Aorta (tissue), 5 donors: ENCODE data around the gene CCDC17. TPM values are rescaled to one million over a fixed set of nuclear protein-coding genes. Genes with fewer than 3 reads are reported as not detected.

Experiments
- ATAC-seq: fragments of 200-7000 bp; cut with Tn5 transposase; one replicate; pipeline ENCODE4 v1.9.1; 2022; ENCODE audit warnings: moderate library complexity; ENCODE audit not compliant: low FRiP score
- DNase-seq, 2 donors: peaks; one replicate each; pipeline ENCODE4 v3.0.0-alpha.2; 2020
- H3K27ac ChIP-seq, 2 donors: one replicate each; pipeline ENCODE4 v1.5.1; 2013; ENCODE audit warnings: low read length in 2 of 2, mild to moderate bottlenecking in 2 of 2, moderate library complexity in 2 of 2, control low read depth in 1 of 2, inconsistent platforms in 1 of 2, low read depth in 1 of 2
- H3K27me3 ChIP-seq, 2 donors: one replicate each; pipeline ENCODE4 v1.6.1; 2013; ENCODE audit warnings: control low read depth in 1 of 2, low read length in 1 of 2, mild to moderate bottlenecking in 1 of 2, moderate library complexity in 1 of 2; ENCODE audit not compliant: insufficient read depth in 2 of 2, control insufficient read depth in 1 of 2
- H3K36me3 ChIP-seq, 2 donors: one replicate each; pipeline ENCODE4 v1.6.1; 2013; ENCODE audit warnings: control low read depth in 1 of 2, low read length in 1 of 2, mild to moderate bottlenecking in 1 of 2; ENCODE audit not compliant: insufficient read depth in 2 of 2, control insufficient read depth in 1 of 2
- H3K4me1 ChIP-seq, 2 donors: one replicate each; pipeline ENCODE4 v1.6.1; 2013; ENCODE audit warnings: low read length in 2 of 2, control low read depth in 1 of 2, mild to moderate bottlenecking in 1 of 2, moderate library complexity in 1 of 2; ENCODE audit not compliant: insufficient read depth in 2 of 2, control insufficient read depth in 1 of 2
- H3K4me3 ChIP-seq, 2 donors: one replicate each; pipeline ENCODE4 v1.5.1; 2013; ENCODE audit warnings: low read length in 2 of 2, control low read depth in 1 of 2, mild to moderate bottlenecking in 1 of 2
- H3K9me3 ChIP-seq: one replicate; pipeline ENCODE4 v1.6.1; 2013; ENCODE audit warnings: mild to moderate bottlenecking, low read length; ENCODE audit not compliant: control insufficient read depth
- WGBS, 2 donors: extraction: QIAGEN DNeasy Blood & Tissue Kit; methylation state at CpG; one replicate each; pipeline ENCODE4 v1.1.7; 2013; 5-methylcytosine and 5-hydroxymethylcytosine counted together
- intact Hi-C, 2 donors: fragments of 100-400 bp; cut with DNase I; formaldehyde crosslinking; loops; one replicate each; pipeline versions ENCODE4 v1.14.2 to v1.15.0; 2022
- polyA plus RNA-seq, 2 donors: library from polyadenylated mRNA; stranded (reverse); fragments of 200-250 nt; gene quantifications; one replicate each; pipeline ENCODE4 v1.2.3, GENCODE V29; 2013
- total RNA-seq, 2 donors: library from RNA; stranded (reverse); fragmentation: NEBNext Ultra II Directional; extraction: Animal tissue kit (Norgen Biotek cat#: 25700); gene quantifications; one replicate each; pipeline ENCODE4 v1.2.1, GENCODE V29; 2021
- donor health status: healthy with polysubstance abuse.
- donor health status: Bipolar disorder and iron deficiency.
- donor health status: DM: no; HTN: no; CAD: no.
- donor health status: DM: no; HTN: no; CAD: no.
- donor health status: DM: yes; HTN: yes; CAD: no.

The CCDC17 gene
- total and polyA plus RNA-seq, 4 donors: 0.69 to 3.3 (median 1.8) TPM; not detected in 1

DNA sequence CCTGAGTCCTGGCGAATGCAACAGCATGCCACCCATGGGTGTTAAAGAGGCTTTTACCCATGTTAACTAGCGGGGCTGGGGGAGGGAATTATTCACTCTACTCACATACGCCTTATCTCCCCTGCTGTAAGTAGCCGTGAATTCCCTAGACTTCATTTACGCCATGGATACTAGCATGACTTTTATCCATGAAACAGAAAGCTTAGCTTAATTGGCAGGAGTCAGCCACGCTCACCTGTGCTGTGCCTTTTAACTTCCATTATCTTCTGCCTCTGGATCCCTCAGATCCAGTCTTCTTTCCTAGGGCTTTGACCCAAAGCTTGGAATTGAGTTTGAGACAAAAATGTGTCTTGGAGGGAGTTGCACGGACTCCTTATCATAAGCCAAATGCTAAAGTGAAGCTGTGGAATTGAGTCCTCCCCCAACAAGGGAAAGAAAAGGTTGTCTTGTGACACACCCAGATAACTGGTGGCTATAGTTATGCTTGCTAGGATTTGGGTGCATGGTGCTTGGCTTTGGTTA, 49.7 kb downstream of the CCDC17 start:
- no peaks in the 10 kb centered on the region for H3K9me3 ChIP-seq
- H3K36me3 ChIP-seq: no peaks in the 10 kb centered on the region
- DNase-seq (peak in 1 of 2 donors; percentile 2), ATAC-seq (no peak)
- intact Hi-C loops: loop anchor here in 1 of 2 donors (5.0 kb wide), 1 partner anchor 217 kb away; no protein-coding TSS in a partner anchor
- no peaks in the 10 kb centered on the region for H3K4me1 ChIP-seq
- H3K4me3 ChIP-seq: no peak overlapping the region
- whole genome bisulfite sequencing, 2 donors: 85% methylated on average over 7 of the region's 7 CpGs
- no peak overlapping the region for H3K27ac ChIP-seq
- no peaks in the 10 kb centered on the region for H3K27me3 ChIP-seq

- Histone ChIP-seq H3K4me3 (no peak overlapping the region), H3K9me3 (no peaks in the 10 kb centered on the region), H3K4me1 (no peaks in the 10 kb centered on the region), H3K27me3 (no peaks in the 10 kb centered on the region), H3K27ac (no peak overlapping the region), H3K36me3 (peaks cover 0 to 2% of the 10 kb centered on the region in 2 donors)
- DNase-seq (peak in 1 of 2 donors; percentile 20), ATAC-seq (no peak)
- intact Hi-C loops: loop anchor here in 1 of 2 donors (5.0 kb wide), 1 partner anchor 216 kb away; no protein-coding TSS in a partner anchor
- 64 to 68% methylated on average over 3 of the region's 3 CpGs for WGBS, 2 donors
These were observed 50.5 kb downstream of the CCDC17 start for GRCh38 chr1:45573231-45573804.

DNA sequence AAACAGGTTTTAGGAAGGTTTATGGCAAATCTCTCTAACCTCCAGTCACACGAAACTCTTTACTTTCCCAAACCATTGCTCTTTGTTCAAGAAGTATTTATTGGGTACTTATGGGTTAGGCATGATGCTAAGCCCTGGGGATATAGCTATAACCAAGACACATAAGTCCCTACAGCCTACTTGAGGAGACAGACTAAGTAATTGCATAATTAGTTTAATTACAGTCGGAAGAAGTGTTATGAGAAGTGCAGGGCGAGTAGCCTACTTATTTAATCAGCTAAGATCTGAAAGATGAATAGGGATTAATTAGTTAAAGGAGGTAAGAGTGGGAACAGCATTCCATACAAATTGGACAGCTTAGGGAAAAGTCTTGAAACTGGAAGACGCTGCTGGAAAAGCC, 53.2 kb downstream of the CCDC17 start:
- intact Hi-C loops: loop anchor here (2.0 to 5.0 kb wide), 3 partner anchors 58 to 213 kb away; no protein-coding TSS in a partner anchor
- ATAC-seq: no peak
- peaks cover 0 to 11% of the 10 kb centered on the region in 2 donors for H3K36me3 ChIP-seq
- no peaks in the 10 kb centered on the region for H3K9me3 ChIP-seq
- WGBS, 2 donors: 83 to 87% methylated on average over 4 of the region's 4 CpGs
- no peak for DNase-seq
- H3K27ac ChIP-seq: no peak overlapping the region
- no peaks in the 10 kb centered on the region for H3K27me3 ChIP-seq
- H3K4me1 ChIP-seq: no peaks in the 10 kb centered on the region
- no peak overlapping the region for H3K4me3 ChIP-seq

Other genes starting within 250 kb of the CCDC17 start
- 1 to 10 TPM; 5.2 to 8.1 TPM for gene TESK2, start 132.9 kb downstream of the CCDC17 start, total RNA-seq
- 1 to 10 TPM; 3.8 to 4.9 TPM for gene TESK2, start 132.9 kb downstream of the CCDC17 start, polyA plus RNA-seq
- 1 to 10 TPM; 1.6 to 2.1 TPM for gene CCDC163, start 124.0 kb downstream of the CCDC17 start, total RNA-seq
- gene CCDC163, start 124.0 kb downstream of the CCDC17 start, polyA plus RNA-seq: 1 to 10 TPM; 2.9 to 3.0 TPM
- 1 to 10 TPM; 2.1 to 2.9 TPM for gene MMACHC, start 123.8 kb downstream of the CCDC17 start, total RNA-seq
- gene MMACHC, start 123.8 kb downstream of the CCDC17 start, polyA plus RNA-seq: 1 to 10 TPM in 1 of 2 donors, under 1 TPM in 1; 0.63 to 1.0 TPM
- gene PRDX1, start 102.2 kb downstream of the CCDC17 start, total RNA-seq: 100 to 1,000 TPM; 279 to 286 TPM
- 100 to 1,000 TPM; 429 to 441 TPM for gene PRDX1, start 102.2 kb downstream of the CCDC17 start, polyA plus RNA-seq
- 100 to 1,000 TPM; 102 to 116 TPM for gene AKR1A1, start 73.2 kb downstream of the CCDC17 start, total RNA-seq
- 100 to 1,000 TPM; 140 TPM for gene AKR1A1, start 73.2 kb downstream of the CCDC17 start, polyA plus RNA-seq
- 10 to 100 TPM; 59.1 to 63.3 TPM for gene NASP, start 40.0 kb downstream of the CCDC17 start, total RNA-seq
- 100 to 1,000 TPM in 1 of 2 donors, 10 to 100 TPM in 1; 44.8 to 123 TPM for gene NASP, start 40.0 kb downstream of the CCDC17 start, polyA plus RNA-seq
- 100 to 1,000 TPM; 104 to 113 TPM for gene GPBP1L1, start 62.5 kb upstream of the CCDC17 start, total RNA-seq
- gene GPBP1L1, start 62.5 kb upstream of the CCDC17 start, polyA plus RNA-seq: 10 to 100 TPM; 39.2 to 45.2 TPM
- gene TMEM69, start 64.1 kb upstream of the CCDC17 start, total RNA-seq: 10 to 100 TPM; 10.4 to 15.0 TPM
- gene TMEM69, start 64.1 kb upstream of the CCDC17 start, polyA plus RNA-seq: 10 to 100 TPM; 16.3 to 18.9 TPM
- gene IPP, start 126.6 kb upstream of the CCDC17 start, total RNA-seq: 10 to 100 TPM in 1 of 2 donors, 1 to 10 TPM in 1; 8.4 to 14.2 TPM
- gene IPP, start 126.6 kb upstream of the CCDC17 start, polyA plus RNA-seq: 1 to 10 TPM; 3.9 to 5.5 TPM
- gene MAST2, start 179.6 kb upstream of the CCDC17 start, total RNA-seq: 10 to 100 TPM; 45.6 to 53.9 TPM
- 10 to 100 TPM; 12.4 to 68.5 TPM for gene MAST2, start 179.6 kb upstream of the CCDC17 start, polyA plus RNA-seq